Measurements from ENCODE around the gene GDA.

GDA gene

GRCh38 chr9:72150661-72151060 is 1.4 kb downstream of the GDA start:
- TF ChIP-seq FOXP2 (optimal IDR thresholded peaks at IDR 0.05; ENCODE audit: borderline replicate concordance, extremely low read depth, extremely low read length, insufficient read depth): no peak
- no peak for TF ChIP-seq POLR2AphosphoS5 (IDR thresholded peaks at IDR 0.05; ENCODE audit: low read depth, low read length)
- TF ChIP-seq SIN3A (IDR thresholded peaks at IDR 0.05; ENCODE audit: borderline replicate concordance, insufficient read depth, low read length): no peak
- no peak for TF ChIP-seq REST (IDR thresholded peaks at IDR 0.05; ENCODE audit: insufficient read depth in 1 of 2, low read depth in 2 of 2, low read length in 2 of 2)
- no peak for TF ChIP-seq TAF1 (IDR thresholded peaks at IDR 0.05; ENCODE audit: borderline replicate concordance, insufficient read depth, low read length)

DNA sequence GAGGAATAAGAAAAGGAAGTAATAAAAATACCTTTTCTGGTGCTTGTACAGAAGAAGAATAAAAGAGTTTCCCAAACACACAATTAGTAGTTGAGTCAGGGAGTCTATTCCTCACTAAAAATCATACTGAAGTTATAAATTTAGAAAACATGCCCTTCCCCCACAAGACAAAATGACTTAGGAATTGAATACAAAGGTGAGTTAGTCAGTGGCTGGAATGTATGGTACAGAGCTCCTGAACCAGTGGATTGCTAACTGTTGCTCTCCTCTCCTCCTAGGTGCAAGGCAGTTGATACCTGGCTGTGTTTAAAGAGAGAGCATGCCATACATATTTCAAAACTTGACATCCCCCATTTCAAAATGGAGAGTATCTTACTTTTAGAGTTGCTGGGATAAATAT is 1.9 kb downstream of the GDA start:
- TF ChIP-seq REST (IDR thresholded peaks at IDR 0.05; ENCODE audit: insufficient read depth in 1 of 2, low read depth in 2 of 2, low read length in 2 of 2) (no peak), FOXP2 (optimal IDR thresholded peaks at IDR 0.05; ENCODE audit: borderline replicate concordance, extremely low read depth, extremely low read length, insufficient read depth) (no peak), POLR2AphosphoS5 (IDR thresholded peaks at IDR 0.05; ENCODE audit: low read depth, low read length) (no peak), SIN3A (IDR thresholded peaks at IDR 0.05; ENCODE audit: borderline replicate concordance, insufficient read depth, low read length) (no peak), TAF1 (IDR thresholded peaks at IDR 0.05; ENCODE audit: borderline replicate concordance, insufficient read depth, low read length) (no peak)

DNA sequence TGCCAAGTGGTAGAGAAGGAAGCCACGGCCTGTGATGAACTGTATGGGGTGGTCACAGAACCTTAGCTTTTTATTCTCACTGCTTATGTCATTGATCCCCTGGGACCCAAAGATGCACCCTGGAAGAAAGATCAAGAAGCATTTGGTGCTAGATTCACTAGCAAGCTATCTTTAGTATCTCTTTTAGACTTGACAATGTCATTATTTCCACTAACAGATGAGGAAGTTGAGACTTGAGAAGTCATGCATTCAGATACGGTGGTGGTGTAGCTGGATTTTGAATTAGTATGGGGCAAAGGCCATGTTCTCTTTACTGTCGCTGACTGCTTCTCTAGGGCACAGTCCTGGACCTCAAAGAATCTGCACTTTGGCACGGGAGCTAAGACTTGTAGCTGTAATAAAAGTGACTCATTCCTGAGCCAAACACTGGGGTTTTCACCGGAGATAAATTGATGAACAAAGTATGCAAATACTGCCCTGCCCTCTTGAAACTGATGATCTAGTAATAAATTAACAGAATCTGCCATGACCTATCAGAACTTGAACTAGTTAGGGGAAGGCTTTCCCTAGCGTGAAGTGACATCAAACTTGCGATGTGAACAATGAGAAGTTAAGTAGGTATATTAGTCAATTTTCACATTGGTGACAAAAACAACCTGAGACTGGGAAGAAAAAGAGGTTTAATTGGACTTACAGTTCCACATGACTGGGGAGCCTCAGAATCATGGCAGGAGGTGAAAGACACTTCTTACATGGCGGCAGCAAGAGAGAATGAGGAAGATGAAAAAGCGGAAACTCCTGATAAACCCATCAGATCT is 5.4 kb downstream of the GDA start:
- TF ChIP-seq SIN3A (IDR thresholded peaks at IDR 0.05; ENCODE audit: borderline replicate concordance, insufficient read depth, low read length): no peak

DNA sequence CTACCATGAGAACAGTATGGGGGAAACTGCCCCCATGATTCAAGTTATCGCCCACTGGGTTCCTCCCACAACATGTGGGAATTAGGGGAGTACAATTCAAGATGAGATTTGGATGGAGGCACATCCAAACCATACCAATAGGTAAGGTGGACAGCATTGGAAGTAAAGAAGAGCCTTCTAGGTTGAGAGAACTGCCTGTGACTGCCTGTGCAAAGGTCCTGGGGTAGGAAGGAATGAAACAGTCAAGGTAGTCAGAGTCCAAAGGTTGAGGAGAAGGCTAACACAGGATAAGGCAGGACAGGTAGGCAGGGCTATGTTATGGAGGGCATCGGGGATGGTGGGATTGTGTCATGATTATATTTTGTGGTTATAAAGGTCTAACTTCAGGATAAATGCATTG is 6.1 kb downstream of the GDA start:
- no peak for TF ChIP-seq POLR2AphosphoS5 (IDR thresholded peaks at IDR 0.05; ENCODE audit: low read depth, low read length)
- TF ChIP-seq SIN3A (IDR thresholded peaks at IDR 0.05; ENCODE audit: borderline replicate concordance, insufficient read depth, low read length): no peak
- no peak for TF ChIP-seq FOXP2 (optimal IDR thresholded peaks at IDR 0.05; ENCODE audit: borderline replicate concordance, extremely low read depth, extremely low read length, insufficient read depth)
- TF ChIP-seq REST (IDR thresholded peaks at IDR 0.05; ENCODE audit: insufficient read depth in 1 of 2, low read depth in 2 of 2, low read length in 2 of 2): no peak
- TF ChIP-seq TAF1 (IDR thresholded peaks at IDR 0.05; ENCODE audit: borderline replicate concordance, insufficient read depth, low read length): no peak

GRCh38 chr9:72156586-72156985 is 7.3 kb downstream of the GDA start:
- no peak for TF ChIP-seq TAF1 (IDR thresholded peaks at IDR 0.05; ENCODE audit: borderline replicate concordance, insufficient read depth, low read length)
- no peak for TF ChIP-seq FOXP2 (optimal IDR thresholded peaks at IDR 0.05; ENCODE audit: borderline replicate concordance, extremely low read depth, extremely low read length, insufficient read depth)
- no peak for TF ChIP-seq POLR2AphosphoS5 (IDR thresholded peaks at IDR 0.05; ENCODE audit: low read depth, low read length)
- no peak for TF ChIP-seq REST (IDR thresholded peaks at IDR 0.05; ENCODE audit: insufficient read depth in 1 of 2, low read depth in 2 of 2, low read length in 2 of 2)
- TF ChIP-seq SIN3A (IDR thresholded peaks at IDR 0.05; ENCODE audit: borderline replicate concordance, insufficient read depth, low read length): no peak

Data from PFSK-1 (cell line).